Neural progenitor cell (in vitro differentiated cells): Measurements from ENCODE around the gene SORT1.

Experiments used
- CTCF ChIP-seq: fragments of 200-600 bp; sonication (generic); IDR thresholded peaks from 2 replicates; pipeline ENCODE4 v1.5.1; 2017; ENCODE audit warnings: antibody characterized with exemption, mild to moderate bottlenecking
- EZH2 ChIP-seq: fragments of 200-600 bp; sonication (generic); IDR thresholded peaks from 2 replicates; pipeline ENCODE4 v1.6.1; 2017; ENCODE audit warnings: antibody characterized with exemption, mild to moderate bottlenecking, moderate library complexity
- EZH2phosphoT487 ChIP-seq: fragments of 200-600 bp; sonication (generic); IDR thresholded peaks from 2 replicates; pipeline ENCODE4 v1.6.1; 2017; ENCODE audit warnings: antibody characterized with exemption

- no peak for TF ChIP-seq CTCF
- no peak for TF ChIP-seq EZH2phosphoT487
- no peak for TF ChIP-seq EZH2
Observed at GRCh38 chr1:109379907-109380306, 17.8 kb downstream of the SORT1 start.
